GM21528 (cell line): ENCODE results near the gene NLRP9.
"Not testable (repeated sequence)": the region's sequence is repeated elsewhere in the genome, so short reads cannot be mapped to it uniquely, and the experiment has no call there.

Experiments used
- ATAC-seq: cut with Tn5 transposase; IDR thresholded peaks from one replicate; pipeline ENCODE4 v1.9.1; 2021; ENCODE audit warnings: mild to moderate bottlenecking, moderate library complexity; ENCODE audit not compliant: unreplicated experiment, low FRiP score

Gene NLRP9

GRCh38 chr19:55738302-55738701 is at the start of gene NLRP9:
Gene NLRP9, minus strand, starts transcription at chr19:55738402. Its CDS starts 28 bp downstream, at chr19:55738374.
- ATAC-seq = no peak

GRCh38 chr19:55781112-55781511 is 42.9 kb upstream of the NLRP9 start:
- ATAC-seq = no peak

GRCh38 chr19:55778331-55778730 is 40.1 kb upstream of the NLRP9 start:
- no peak for ATAC-seq

- ATAC-seq = no peak
Measured at GRCh38 chr19:55777528-55777927, 39.3 kb upstream of the NLRP9 start.

- ATAC-seq = not testable (repeated sequence)
Measured at GRCh38 chr19:55769632-55770031, 31.4 kb upstream of the NLRP9 start.

- ATAC-seq = not testable (repeated sequence)
Measured at GRCh38 chr19:55768818-55769217, 30.6 kb upstream of the NLRP9 start, which contains the start of gene RFPL4AL1. Gene RFPL4AL1, plus strand, starts transcription at chr19:55769118. Its CDS starts 2,687 bp downstream, at chr19:55771805.

- no peak for ATAC-seq
Measured at GRCh38 chr19:55766466-55766865, 28.3 kb upstream of the NLRP9 start.

GRCh38 chr19:55758797-55759196 is 20.6 kb upstream of the NLRP9 start, which contains the start of gene RFPL4A:
Gene RFPL4A, plus strand, starts transcription at chr19:55759097. Its CDS starts 2,704 bp downstream, at chr19:55761801.
- not testable (repeated sequence) for ATAC-seq

- ATAC-seq = not testable (repeated sequence)
Measured at GRCh38 chr19:55756808-55757207, 18.6 kb upstream of the NLRP9 start.

GRCh38 chr19:55753401-55753800 is 15.2 kb upstream of the NLRP9 start:
- no peak for ATAC-seq

GRCh38 chr19:55750715-55751114 is 12.5 kb upstream of the NLRP9 start:
- no peak for ATAC-seq

GRCh38 chr19:55730378-55730777 is 7.8 kb downstream of the NLRP9 start:
- not testable (repeated sequence) for ATAC-seq

GRCh38 chr19:55723491-55723890 is 14.7 kb downstream of the NLRP9 start:
- ATAC-seq = no peak

GRCh38 chr19:55720801-55721200 is 17.4 kb downstream of the NLRP9 start:
- no peak for ATAC-seq

GRCh38 chr19:55720214-55720746 is 17.9 kb downstream of the NLRP9 start:
- no peak for ATAC-seq

- ATAC-seq = not testable (repeated sequence)
Measured at GRCh38 chr19:55717879-55718711, 20.1 kb downstream of the NLRP9 start.

- no peak for ATAC-seq
Measured at GRCh38 chr19:55717251-55717650, 21.0 kb downstream of the NLRP9 start.

GRCh38 chr19:55716531-55716930 is 21.7 kb downstream of the NLRP9 start:
- no peak for ATAC-seq

- ATAC-seq = no peak
Measured at GRCh38 chr19:55712804-55713631, 25.2 kb downstream of the NLRP9 start.

GRCh38 chr19:55711719-55712118 is 26.5 kb downstream of the NLRP9 start:
- ATAC-seq = no peak

- ATAC-seq = no peak
Measured at GRCh38 chr19:55705972-55706371, 32.2 kb downstream of the NLRP9 start.
